Islet of Langerhans (tissue), 1 donor: ENCODE results near the gene C1orf94.
"Not testable (repeated sequence)": the region's sequence is repeated elsewhere in the genome, so short reads cannot be mapped to it uniquely, and the experiment has no call there.

Experiments
- FAIRE-seq: peaks from one replicate; lab custom pipeline; 2011; peaks lifted over from hg19 to GRCh38; lab: Jason Lieb, UNC

Gene C1orf94

DNA sequence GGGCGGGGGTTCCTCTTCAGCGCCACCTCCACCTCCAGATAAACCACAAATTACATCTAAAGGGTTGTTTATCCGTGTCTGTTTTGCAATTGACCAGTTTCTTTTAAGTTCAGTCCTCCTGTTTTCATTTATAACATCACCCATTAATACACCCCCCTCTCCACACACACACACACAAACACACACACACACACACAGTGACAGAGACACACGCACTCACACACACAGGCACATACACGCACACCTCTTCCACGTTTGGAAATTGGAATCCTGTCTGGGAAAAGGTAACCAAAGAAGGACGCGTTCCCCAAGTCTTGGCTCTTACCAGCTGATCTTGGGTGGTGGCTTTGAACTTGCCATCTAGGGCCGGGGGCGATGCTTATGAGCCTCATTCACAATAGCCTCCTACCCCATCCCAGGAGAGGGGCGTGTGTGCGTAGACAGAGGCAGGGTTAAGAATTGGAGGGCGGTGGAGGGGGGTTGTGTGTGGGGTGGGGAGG, 11.2 kb upstream of the C1orf94 start:
- FAIRE-seq: no peak

- FAIRE-seq: no peak
Measured at GRCh38 chr1:34166191-34166624, 10.5 kb upstream of the C1orf94 start.

- FAIRE-seq: no peak
Measured at GRCh38 chr1:34166625-34167361, 9.9 kb upstream of the C1orf94 start.

- FAIRE-seq: no peak
Measured at GRCh38 chr1:34167389-34167788, 9.3 kb upstream of the C1orf94 start.

- no peak for FAIRE-seq
Measured at GRCh38 chr1:34175744-34176143, 963 bp upstream of the C1orf94 start.

GRCh38 chr1:34178072-34178471, 1.4 kb downstream of the C1orf94 start:
- no peak for FAIRE-seq

DNA sequence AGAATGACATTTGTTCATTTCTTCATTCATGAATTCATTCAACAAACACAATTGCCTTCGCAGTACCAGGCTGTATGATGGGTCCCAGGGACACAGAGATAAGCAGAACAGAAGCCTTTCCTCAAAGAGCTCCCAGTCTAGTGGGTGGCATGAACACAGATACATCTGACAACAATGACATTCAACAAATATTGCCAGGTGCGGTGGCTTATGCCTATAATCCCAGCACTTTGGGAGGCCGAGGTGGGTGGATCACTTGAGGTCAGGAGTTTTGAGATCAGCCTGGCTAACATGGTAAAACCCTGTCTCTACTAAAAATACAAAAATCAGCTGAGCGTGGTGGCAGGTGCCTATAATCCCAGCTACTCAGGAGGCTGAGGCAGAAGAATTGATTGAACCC, 6.7 kb downstream of the C1orf94 start:
- FAIRE-seq: not testable (repeated sequence)

- FAIRE-seq: no peak
Measured at GRCh38 chr1:34186741-34187494, 10.2 kb downstream of the C1orf94 start.

- no peak for FAIRE-seq
Measured at GRCh38 chr1:34188418-34188817, 11.7 kb downstream of the C1orf94 start.

DNA sequence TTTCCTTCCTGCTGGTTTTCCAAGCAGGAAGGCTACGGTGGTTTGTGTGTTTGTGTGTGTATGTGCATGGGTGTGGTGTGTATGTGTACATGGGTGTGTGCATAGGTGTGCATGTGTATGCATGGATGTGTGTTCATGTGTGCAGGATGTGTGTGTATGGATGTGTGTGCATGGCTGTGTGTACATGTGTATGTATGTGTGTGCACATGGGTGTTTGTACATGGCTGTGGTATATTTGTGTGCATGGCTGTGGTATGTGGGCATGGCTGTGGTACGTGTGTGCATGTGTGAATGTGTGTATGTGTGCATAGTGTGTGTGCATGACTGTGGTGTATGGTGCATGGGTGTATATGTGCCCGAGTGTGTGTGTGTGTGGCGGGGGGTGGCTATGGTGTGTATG, 12.3 kb downstream of the C1orf94 start:
- FAIRE-seq: no peak

GRCh38 chr1:34190692-34191091, 14.0 kb downstream of the C1orf94 start:
- FAIRE-seq: no peak

GRCh38 chr1:34192621-34193020, 15.9 kb downstream of the C1orf94 start:
- FAIRE-seq: no peak

GRCh38 chr1:34199927-34200326, 23.2 kb downstream of the C1orf94 start:
- FAIRE-seq: no peak

GRCh38 chr1:34212673-34213072, 36.0 kb downstream of the C1orf94 start:
- FAIRE-seq: no peak

GRCh38 chr1:34213956-34214355, 37.2 kb downstream of the C1orf94 start:
- FAIRE-seq: no peak

DNA sequence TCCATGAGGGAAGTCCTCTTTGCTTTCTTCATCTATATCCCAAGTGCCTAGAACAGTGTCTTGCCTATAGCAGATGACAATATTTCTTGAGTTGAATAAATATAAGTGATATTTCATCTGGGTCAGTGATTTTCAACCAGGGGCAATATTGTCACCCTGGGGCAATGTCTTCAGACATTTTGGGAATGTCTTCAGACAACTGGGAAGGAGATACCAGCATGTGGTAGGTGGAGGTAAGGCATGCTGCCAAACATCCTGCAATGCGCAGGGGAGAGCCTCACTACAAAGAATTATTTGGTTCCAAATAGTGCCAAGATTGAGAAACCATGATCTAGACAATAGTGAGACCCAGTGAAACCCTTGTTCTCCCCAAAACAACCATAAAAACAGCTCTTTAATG, 54.7 kb downstream of the C1orf94 start:
- FAIRE-seq: no peak

- FAIRE-seq: no peak
Measured at GRCh38 chr1:34235594-34235993, 58.9 kb downstream of the C1orf94 start.

DNA sequence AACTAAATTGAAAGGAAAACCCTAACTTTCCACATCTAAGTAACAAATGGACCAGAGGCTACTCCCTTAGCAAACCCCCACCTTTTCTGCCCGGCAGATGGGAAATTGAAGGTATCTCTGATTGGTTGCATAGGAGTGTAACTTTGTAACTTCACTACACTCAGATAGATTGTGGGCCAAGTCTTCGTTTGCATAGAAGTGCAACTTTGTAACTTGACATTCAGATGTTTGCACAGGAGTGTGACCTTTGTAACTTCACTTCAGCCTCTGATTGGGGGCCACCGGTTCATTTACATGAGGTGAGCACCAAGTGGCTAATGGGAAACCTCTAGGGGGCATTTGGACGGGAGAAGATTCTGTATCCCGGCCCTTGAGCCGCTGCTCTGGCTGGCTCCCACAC, 59.4 kb downstream of the C1orf94 start:
- no peak for FAIRE-seq

GRCh38 chr1:34237151-34237815, 60.6 kb downstream of the C1orf94 start:
- FAIRE-seq: no peak

DNA sequence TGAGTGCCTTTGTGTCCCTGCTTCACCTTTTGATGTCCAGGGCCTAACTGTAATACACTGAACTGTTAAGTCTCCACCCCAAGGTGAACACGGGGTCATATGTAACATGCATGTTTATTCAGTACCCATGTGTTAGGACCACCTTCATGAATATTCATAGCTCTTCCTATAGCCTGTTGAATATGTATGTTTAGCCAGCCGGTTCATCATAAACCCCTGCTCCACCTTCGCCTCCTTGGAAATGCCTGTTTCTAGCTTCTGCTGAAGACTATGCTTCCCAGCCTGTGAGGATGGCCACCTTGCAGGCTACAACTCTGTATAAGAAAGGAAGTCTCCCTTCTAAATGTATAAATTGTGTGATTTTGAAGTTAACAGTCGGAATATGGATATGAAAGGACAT, 69.3 kb downstream of the C1orf94 start:
- FAIRE-seq: no peak

- FAIRE-seq: no peak
Measured at GRCh38 chr1:34250342-34250741, 73.6 kb downstream of the C1orf94 start.

DNA sequence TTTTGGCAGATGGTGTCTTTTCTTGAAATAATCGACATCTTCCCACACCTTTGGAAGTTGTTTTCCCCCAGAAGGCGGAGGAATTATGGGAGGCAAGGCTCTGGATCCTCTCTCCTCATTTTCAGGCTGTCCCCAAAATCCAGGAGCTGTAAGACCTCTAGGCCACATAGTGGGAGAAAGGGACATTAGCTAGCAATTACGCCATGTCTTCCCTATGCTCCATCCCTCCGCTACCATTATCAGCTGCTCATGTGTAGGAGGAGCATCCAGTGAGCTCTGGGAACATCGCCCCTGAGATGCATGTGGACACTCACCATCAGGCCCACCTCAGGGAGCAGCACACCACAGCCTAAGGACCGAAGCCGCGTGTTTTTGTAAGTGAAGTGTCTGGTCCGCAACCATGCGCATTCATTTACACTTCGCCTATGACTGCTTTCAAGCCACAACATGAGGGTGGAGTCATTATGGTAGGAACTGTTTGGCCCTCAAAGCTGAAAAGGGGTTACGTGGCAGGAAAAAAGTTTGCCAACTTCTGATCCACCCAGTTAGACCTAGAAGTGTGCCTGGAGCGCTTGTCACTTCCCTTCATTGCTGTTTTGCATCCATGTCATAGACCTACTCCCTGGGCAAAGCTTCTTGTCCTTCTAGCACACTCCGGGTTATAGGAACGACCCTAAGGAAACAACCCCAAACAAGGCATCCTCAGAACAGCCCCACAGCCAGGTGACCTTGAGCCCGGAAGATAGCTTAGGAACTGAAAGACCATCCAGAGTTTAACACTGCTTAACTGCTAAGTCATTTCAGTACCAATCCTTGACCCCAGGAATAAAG, 85.5 kb downstream of the C1orf94 start:
- no peak for FAIRE-seq
